ENCODE data around the gene MYL12B.

The MYL12B gene

GRCh38 chr18:3225588-3225987 lies 36.3 kb upstream of the MYL12B start:
- TF ChIP-seq CTCF (conservative IDR thresholded peaks at IDR 0.05; ENCODE audit: low read length), result no peak
- DNase-seq (ENCODE audit: low read depth), result no peak
- H3K4me3 ChIP-seq (ENCODE audit: low read length), result no peak overlapping the region

- no peak for TF ChIP-seq CTCF (conservative IDR thresholded peaks at IDR 0.05; ENCODE audit: low read length)
- H3K4me3 ChIP-seq (ENCODE audit: low read length), result no peak overlapping the region
- DNase-seq (ENCODE audit: low read depth), result no peak
Observed at GRCh38 chr18:3226048-3226447, 35.9 kb upstream of the MYL12B start.

- H3K4me3 ChIP-seq (ENCODE audit: low read length), result no peak overlapping the region
- no peak for DNase-seq (ENCODE audit: low read depth)
- no peak for TF ChIP-seq CTCF (conservative IDR thresholded peaks at IDR 0.05; ENCODE audit: low read length)
Observed at GRCh38 chr18:3230401-3231334, 31.3 kb upstream of the MYL12B start.

GRCh38 chr18:3233004-3233403 lies 28.9 kb upstream of the MYL12B start:
- no peak overlapping the region for H3K4me3 ChIP-seq (ENCODE audit: low read length)
- no peak for DNase-seq (ENCODE audit: low read depth)
- no peak for TF ChIP-seq CTCF (conservative IDR thresholded peaks at IDR 0.05; ENCODE audit: low read length)

- no peak for DNase-seq (ENCODE audit: low read depth)
- TF ChIP-seq CTCF (conservative IDR thresholded peaks at IDR 0.05; ENCODE audit: low read length), result no peak
- H3K4me3 ChIP-seq (ENCODE audit: low read length), result no peak overlapping the region
Observed at GRCh38 chr18:3233433-3234168, 28.3 kb upstream of the MYL12B start.

GRCh38 chr18:3234457-3234856 lies 27.5 kb upstream of the MYL12B start:
- no peak for TF ChIP-seq CTCF (conservative IDR thresholded peaks at IDR 0.05; ENCODE audit: low read length)
- no peak overlapping the region for H3K4me3 ChIP-seq (ENCODE audit: low read length)
- DNase-seq (ENCODE audit: low read depth), result no peak
